Measurements from ENCODE around the gene MED29.

- TF ChIP-seq POLR2A (IDR thresholded peaks at IDR 0.05; ENCODE audit: low read length) (no peak), GATA1 (IDR thresholded peaks at IDR 0.05; ENCODE audit: low read depth, low read length) (no peak)
These were observed 6.5 kb downstream of the MED29 start for GRCh38 chr19:39397360-39398296.

Data from erythroblast (primary cell).